ENCODE results near the gene OR4C45.

- TF ChIP-seq CTCF (IDR thresholded peaks at IDR 0.05) (no peak), POLR2A (IDR thresholded peaks at IDR 0.05) (no peak)
Measured at GRCh38 chr11:50037251-50037650, 4.6 kb downstream of the OR4C45 start.

Data from right lobe of liver (tissue), 4 donors.